Measurements from ENCODE around the gene DLGAP3.

Gene DLGAP3

DNA sequence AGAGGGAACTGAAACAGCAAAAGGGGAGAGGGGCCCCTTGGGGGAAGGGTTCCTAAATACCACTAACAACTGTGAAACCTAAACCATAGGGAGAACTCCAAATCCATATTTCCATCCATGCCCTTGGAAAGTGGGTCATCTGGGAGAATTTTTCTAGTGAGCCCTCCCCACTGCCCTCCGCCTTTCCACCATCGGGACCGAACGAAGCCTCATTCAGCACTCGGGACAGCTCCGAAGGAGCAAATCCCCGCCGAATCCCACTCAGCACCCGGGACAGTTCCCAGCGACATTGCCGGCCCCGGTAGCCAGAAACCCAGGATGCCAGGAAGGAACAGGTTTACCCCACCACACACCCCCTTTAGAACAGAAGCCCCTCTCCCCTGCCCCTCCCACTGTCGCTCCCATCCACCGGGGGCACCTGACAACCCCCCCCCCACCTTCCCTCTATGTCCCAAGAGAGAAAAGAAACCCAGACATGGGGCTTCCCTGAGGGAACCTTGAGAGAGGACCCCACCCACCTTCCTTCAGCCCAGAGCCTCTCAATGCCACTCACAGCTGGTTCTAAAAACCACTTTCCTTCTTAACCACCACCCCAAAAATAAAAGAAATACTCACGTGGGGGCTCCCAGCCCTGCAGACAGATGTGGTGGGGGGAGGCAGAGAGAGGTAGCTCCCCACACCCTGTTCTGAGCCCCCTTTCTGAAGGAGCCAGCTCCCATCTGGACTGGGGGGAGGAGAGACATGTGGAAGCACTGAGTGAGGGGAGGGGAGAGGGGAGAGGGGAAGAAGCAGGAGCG, 4.5 kb downstream of the DLGAP3 start:
- TF ChIP-seq, protein P1, sequence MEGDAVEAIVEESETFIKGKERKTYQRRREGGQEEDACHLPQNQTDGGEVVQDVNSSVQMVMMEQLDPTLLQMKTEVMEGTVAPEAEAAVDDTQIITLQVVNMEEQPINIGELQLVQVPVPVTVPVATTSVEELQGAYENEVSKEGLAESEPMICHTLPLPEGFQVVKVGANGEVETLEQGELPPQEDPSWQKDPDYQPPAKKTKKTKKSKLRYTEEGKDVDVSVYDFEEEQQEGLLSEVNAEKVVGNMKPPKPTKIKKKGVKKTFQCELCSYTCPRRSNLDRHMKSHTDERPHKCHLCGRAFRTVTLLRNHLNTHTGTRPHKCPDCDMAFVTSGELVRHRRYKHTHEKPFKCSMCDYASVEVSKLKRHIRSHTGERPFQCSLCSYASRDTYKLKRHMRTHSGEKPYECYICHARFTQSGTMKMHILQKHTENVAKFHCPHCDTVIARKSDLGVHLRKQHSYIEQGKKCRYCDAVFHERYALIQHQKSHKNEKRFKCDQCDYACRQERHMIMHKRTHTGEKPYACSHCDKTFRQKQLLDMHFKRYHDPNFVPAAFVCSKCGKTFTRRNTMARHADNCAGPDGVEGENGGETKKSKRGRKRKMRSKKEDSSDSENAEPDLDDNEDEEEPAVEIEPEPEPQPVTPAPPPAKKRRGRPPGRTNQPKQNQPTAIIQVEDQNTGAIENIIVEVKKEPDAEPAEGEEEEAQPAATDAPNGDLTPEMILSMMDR (IDR thresholded peaks at IDR 0.05; ENCODE audit: low read depth, low read length, missing control alignments): no peak
- DNase-seq (ENCODE audit: low read depth): peak; percentile 33
- H3K4me3 ChIP-seq (ENCODE audit: low read depth, low read length): no peak overlapping the region
- in situ Hi-C loops (cut with HindIII; ENCODE audit: low sequenced_read_pairs): loop anchor here (5.0 kb wide), 1 partner anchor 78 kb away; no protein-coding TSS in a partner anchor

DNA sequence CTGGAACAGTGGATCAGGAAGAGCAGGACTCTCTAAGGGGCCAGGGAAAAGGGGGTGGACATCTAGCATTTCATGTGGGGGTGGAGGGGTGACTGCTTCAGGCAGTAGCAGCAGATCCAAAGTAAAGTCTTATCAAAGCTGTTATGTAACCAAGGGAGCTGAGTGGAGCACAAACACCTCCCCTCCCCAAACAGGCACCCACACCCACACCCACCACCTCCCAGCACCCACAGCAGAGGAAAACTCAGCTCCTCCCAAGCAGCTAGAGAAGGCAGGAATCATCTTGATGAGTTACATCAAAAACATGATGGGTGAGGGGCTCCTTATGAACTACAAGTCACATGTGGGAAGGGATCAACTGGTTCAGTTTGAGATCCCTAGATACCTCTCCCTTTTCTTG, 6.0 kb downstream of the DLGAP3 start:
- DNase-seq (ENCODE audit: low read depth): no peak
- H3K4me3 ChIP-seq (ENCODE audit: low read depth, low read length): no peak overlapping the region
- in situ Hi-C loops (cut with HindIII; ENCODE audit: low sequenced_read_pairs): no loop called here
- TF ChIP-seq, protein P1 (IDR thresholded peaks at IDR 0.05; ENCODE audit: low read depth, low read length, missing control alignments): no peak

DNA sequence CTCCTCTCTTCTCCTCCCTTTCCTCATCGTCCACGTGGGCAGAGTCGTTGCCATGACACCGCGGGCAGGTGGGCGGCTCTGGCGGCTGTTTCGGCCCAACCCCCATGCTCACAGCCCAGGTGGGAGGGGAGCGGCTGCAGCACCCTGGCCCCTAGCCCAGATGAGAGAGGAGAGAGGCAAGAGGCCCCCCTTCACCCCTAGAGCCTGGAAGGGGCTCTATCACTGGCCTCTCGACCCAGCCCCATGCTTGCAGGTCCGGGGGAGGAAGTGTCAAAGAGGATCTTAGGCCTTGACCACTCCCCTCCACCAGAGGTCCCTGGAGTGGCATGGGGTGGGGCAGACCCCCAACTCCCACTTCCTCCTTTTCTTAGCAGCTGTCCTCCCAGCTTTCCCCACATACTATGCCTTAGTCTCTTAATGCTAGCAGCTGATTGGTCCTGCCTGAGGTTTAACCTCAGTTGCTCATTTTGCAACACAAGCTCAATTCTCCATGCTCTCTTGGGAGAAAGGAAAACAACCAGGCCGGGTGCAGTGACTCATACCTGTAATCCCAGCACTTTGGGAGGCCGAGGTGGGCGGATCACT, 10.4 kb downstream of the DLGAP3 start:
- no peak overlapping the region for H3K4me3 ChIP-seq (ENCODE audit: low read depth, low read length)
- in situ Hi-C loops (cut with HindIII; ENCODE audit: low sequenced_read_pairs): no loop called here
- TF ChIP-seq, protein P1 (IDR thresholded peaks at IDR 0.05; ENCODE audit: low read depth, low read length, missing control alignments): no peak
- DNase-seq (ENCODE audit: low read depth): no peak

DNA sequence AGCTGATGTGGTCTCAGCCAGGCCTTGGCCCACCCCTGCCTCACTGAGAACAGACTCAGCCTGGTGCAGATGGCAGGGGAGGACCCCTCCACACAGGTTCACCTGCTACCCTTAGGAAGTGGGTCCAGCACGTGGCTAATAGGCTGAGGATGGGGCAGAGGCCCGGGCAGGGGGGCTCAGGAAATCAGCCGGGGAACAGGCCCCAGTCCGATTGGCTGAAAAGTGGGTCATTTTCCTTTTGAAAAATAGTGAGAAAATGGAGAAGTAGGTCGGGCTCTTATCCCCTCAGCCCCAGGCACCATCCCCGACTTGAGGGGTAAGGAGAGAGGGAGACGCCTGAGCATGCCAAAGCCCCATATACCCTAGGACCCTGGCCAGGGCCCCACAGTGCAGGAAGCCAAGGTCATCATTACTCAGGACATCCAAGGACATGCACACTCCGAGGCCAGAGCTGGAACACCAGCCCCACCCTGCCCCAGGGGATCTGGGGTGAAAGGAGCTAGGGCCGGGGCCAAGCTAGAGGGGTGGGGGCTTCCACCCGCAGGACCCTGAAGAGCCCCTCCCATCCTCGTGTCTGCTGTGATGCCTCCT, 11.0 kb downstream of the DLGAP3 start:
- in situ Hi-C loops (cut with HindIII; ENCODE audit: low sequenced_read_pairs): no loop called here
- DNase-seq (ENCODE audit: low read depth): no peak
- TF ChIP-seq, protein P1 (IDR thresholded peaks at IDR 0.05; ENCODE audit: low read depth, low read length, missing control alignments): no peak
- no peak overlapping the region for H3K4me3 ChIP-seq (ENCODE audit: low read depth, low read length)

DNA sequence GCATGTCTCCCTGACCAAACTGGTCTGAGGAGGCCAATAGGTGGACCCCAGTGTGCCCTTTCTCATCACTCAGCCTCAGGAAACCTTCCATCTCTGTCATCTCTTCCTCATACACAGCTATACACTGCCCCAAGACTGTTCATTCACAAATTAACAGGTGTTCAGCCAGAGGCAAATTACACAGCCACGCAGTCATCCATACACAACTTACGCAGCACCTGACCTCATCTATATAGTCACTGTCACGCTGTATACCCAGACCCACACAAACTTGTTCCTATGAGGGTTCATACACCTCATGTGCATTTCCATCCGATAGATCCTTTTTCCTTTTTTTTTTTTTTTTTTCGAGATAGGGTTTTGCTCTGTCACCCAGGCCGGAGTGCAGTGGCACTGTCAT, 12.4 kb downstream of the DLGAP3 start:
- no peak overlapping the region for H3K4me3 ChIP-seq (ENCODE audit: low read depth, low read length)
- in situ Hi-C loops (cut with HindIII; ENCODE audit: low sequenced_read_pairs): no loop called here
- DNase-seq (ENCODE audit: low read depth): no peak
- TF ChIP-seq, protein P1 (IDR thresholded peaks at IDR 0.05; ENCODE audit: low read depth, low read length, missing control alignments): no peak

DNA sequence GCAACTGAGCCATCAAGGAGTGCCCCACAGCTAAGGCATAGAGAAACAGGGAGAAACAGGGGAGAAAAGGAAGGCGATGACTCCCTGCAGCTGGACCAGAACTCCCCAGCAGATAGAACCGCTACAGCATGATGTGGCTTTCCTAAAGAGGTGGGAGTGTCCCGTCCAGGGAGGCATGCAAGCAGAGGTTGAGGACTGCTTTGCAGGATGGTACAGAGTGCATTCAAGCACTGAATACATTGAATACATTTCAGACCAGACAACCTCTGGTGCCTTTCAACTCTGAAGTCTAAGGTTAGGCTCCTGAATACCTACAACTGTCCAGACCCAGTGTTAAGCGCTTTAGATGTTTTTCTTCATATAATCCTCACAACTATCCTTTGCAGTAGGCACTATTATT, 13.3 kb downstream of the DLGAP3 start:
- TF ChIP-seq, protein P1 (IDR thresholded peaks at IDR 0.05; ENCODE audit: low read depth, low read length, missing control alignments): no peak
- no peak overlapping the region for H3K4me3 ChIP-seq (ENCODE audit: low read depth, low read length)
- in situ Hi-C loops (cut with HindIII; ENCODE audit: low sequenced_read_pairs): no loop called here
- DNase-seq (ENCODE audit: low read depth): no peak

Measured in astrocyte of the cerebellum (primary cell).